Erythroblast (primary cell): ENCODE results near the gene CERS6.

Experiments used
- GATA1 ChIP-seq: IDR thresholded peaks from 2 replicates; pipeline ENCODE4 v1.6.1; 2011; ENCODE audit warnings: low read depth, mild to moderate bottlenecking, control low read depth, low read length, moderate library complexity
- POLR2A ChIP-seq: IDR thresholded peaks from 2 replicates; pipeline ENCODE4 v1.6.1; 2011; ENCODE audit warnings: mild to moderate bottlenecking, low read length

DNA sequence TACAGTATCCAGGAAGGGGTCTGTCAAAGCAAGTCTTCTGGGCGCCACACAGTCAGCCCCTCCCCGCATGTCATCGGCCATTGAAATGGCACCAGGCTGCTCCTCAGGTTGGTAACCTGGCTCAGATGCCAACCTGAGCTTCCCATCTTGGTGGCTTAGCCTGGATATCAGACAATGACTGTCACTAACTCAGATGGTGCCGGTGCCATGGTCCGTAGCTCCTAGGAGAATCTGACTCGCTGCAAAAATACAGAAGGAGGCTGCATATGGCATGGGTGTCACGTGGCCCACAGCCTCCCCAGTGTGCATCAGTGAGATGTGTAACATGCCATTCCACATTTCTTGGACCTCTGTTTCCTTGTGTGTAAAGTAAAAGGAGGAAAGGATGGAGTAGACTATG, 349.5 kb downstream of the CERS6 start:
- TF ChIP-seq POLR2A (no peak), GATA1 (no peak)
